Vagina (tissue), 2 donors: Measurements from ENCODE around the gene VENTX. TPM values are rescaled to one million over a fixed set of nuclear protein-coding genes. Genes with fewer than 3 reads are reported as not detected.

Source experiments
- DNase-seq, 2 donors: peaks; one replicate each; pipeline ENCODE4 v3.0.0-alpha.2; 2017; ENCODE audit errors: extremely low spot score in 2 of 2
- H3K27ac ChIP-seq: fragments of 200-600 bp; sonication (generic); one replicate; pipeline ENCODE4 v1.5.1; 2019
- H3K27me3 ChIP-seq: fragments of 200-600 bp; sonication (generic); one replicate; pipeline ENCODE4 v1.5.1; 2019
- H3K36me3 ChIP-seq, 2 donors: fragments of 200-600 bp; sonication (generic); one replicate each; pipeline ENCODE4 v1.5.1; 2017 to 2019
- H3K4me1 ChIP-seq: fragments of 200-600 bp; sonication (generic); one replicate; pipeline ENCODE4 v1.5.1; 2019
- H3K4me3 ChIP-seq, 2 donors: fragments of 200-600 bp; sonication (generic); 1 replicate in 1 of 2; 2 replicates in 1 of 2; pipeline ENCODE4 v1.5.1; 2016 to 2019
- H3K9me3 ChIP-seq: fragments of 200-600 bp; sonication (generic); one replicate; pipeline ENCODE4 v1.5.1; 2019
- POLR2A ChIP-seq, 2 donors: fragments of 450-650 bp; IDR thresholded peaks; one replicate each; pipeline ENCODE4 v1.6.1; 2017; ENCODE audit warnings: antibody characterized with exemption in 2 of 2, mild to moderate bottlenecking in 2 of 2, moderate library complexity in 2 of 2
- POLR2AphosphoS5 ChIP-seq, 2 donors: sonication (generic); formaldehyde crosslinking; IDR thresholded peaks; one replicate each; pipeline ENCODE4 v1.9.0; 2017; ENCODE audit warnings: antibody characterized with exemption in 2 of 2, mild to moderate bottlenecking in 2 of 2, low read depth in 1 of 2; ENCODE audit not compliant: insufficient read depth in 1 of 2
- intact Hi-C: fragments of 100-400 bp; cut with DNase I; formaldehyde crosslinking; loops from one replicate; pipeline ENCODE4 v1.15.1; 2023
- total RNA-seq: library from RNA; depleted of rRNA; stranded (reverse); fragments of >200 nt; gene quantifications from one replicate; pipeline ENCODE4 v1.2.3, GENCODE V29; 2016
- TF ChIP-seq, protein P1 (sequence below), 3 experiments: fragments of 450-650 bp in 2 of 3; fragments of 200-600 bp in 1 of 3; sonication (generic) in 1 of 3; IDR thresholded peaks; one replicate each; pipeline ENCODE4 v1.5.1; 2017 to 2019; ENCODE audit warnings: antibody characterized with exemption in 3 of 3, mild to moderate bottlenecking in 2 of 3, moderate library complexity in 2 of 3

Gene VENTX
- total RNA-seq, 1 donor from 2014 or later: 0.98 TPM

- intact Hi-C loops: no loop called here
- TF ChIP-seq, protein P1, sequence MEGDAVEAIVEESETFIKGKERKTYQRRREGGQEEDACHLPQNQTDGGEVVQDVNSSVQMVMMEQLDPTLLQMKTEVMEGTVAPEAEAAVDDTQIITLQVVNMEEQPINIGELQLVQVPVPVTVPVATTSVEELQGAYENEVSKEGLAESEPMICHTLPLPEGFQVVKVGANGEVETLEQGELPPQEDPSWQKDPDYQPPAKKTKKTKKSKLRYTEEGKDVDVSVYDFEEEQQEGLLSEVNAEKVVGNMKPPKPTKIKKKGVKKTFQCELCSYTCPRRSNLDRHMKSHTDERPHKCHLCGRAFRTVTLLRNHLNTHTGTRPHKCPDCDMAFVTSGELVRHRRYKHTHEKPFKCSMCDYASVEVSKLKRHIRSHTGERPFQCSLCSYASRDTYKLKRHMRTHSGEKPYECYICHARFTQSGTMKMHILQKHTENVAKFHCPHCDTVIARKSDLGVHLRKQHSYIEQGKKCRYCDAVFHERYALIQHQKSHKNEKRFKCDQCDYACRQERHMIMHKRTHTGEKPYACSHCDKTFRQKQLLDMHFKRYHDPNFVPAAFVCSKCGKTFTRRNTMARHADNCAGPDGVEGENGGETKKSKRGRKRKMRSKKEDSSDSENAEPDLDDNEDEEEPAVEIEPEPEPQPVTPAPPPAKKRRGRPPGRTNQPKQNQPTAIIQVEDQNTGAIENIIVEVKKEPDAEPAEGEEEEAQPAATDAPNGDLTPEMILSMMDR (IDR thresholded peaks at IDR 0.05): no peak
- TF ChIP-seq POLR2AphosphoS5 (IDR thresholded peaks at IDR 0.05; ENCODE audit: insufficient read depth in 1 of 2, low read depth in 1 of 2): no peak
- TF ChIP-seq POLR2A (IDR thresholded peaks at IDR 0.05): no peak
- peak overlapping the region; percentile 30 for H3K4me3 ChIP-seq
- H3K9me3 ChIP-seq: no peaks in the 10 kb centered on the region
- no peak overlapping the region for H3K27ac ChIP-seq
- no peaks in the 10 kb centered on the region for H3K27me3 ChIP-seq
- no peak for DNase-seq
- H3K36me3 ChIP-seq: peaks cover 0 to 22% of the 10 kb centered on the region in 2 donors
- H3K4me1 ChIP-seq: peaks cover 16% of the 10 kb centered on the region
Observed at GRCh38 chr10:133275684-133276092, 38.0 kb downstream of the VENTX start.

GRCh38 chr10:133276100-133276434 lies 38.4 kb downstream of the VENTX start:
- Histone ChIP-seq H3K27ac (no peak overlapping the region), H3K27me3 (no peaks in the 10 kb centered on the region), H3K36me3 (peaks cover 0 to 25% of the 10 kb centered on the region in 2 donors), H3K4me3 (peak overlapping the region; percentile 30), H3K9me3 (no peaks in the 10 kb centered on the region), H3K4me1 (peaks cover 16% of the 10 kb centered on the region)
- no peak for TF ChIP-seq POLR2AphosphoS5 (IDR thresholded peaks at IDR 0.05; ENCODE audit: insufficient read depth in 1 of 2, low read depth in 1 of 2)
- TF ChIP-seq, protein P1 (IDR thresholded peaks at IDR 0.05): no peak
- TF ChIP-seq POLR2A (IDR thresholded peaks at IDR 0.05): no peak
- intact Hi-C loops: no loop called here
- DNase-seq: no peak

DNA sequence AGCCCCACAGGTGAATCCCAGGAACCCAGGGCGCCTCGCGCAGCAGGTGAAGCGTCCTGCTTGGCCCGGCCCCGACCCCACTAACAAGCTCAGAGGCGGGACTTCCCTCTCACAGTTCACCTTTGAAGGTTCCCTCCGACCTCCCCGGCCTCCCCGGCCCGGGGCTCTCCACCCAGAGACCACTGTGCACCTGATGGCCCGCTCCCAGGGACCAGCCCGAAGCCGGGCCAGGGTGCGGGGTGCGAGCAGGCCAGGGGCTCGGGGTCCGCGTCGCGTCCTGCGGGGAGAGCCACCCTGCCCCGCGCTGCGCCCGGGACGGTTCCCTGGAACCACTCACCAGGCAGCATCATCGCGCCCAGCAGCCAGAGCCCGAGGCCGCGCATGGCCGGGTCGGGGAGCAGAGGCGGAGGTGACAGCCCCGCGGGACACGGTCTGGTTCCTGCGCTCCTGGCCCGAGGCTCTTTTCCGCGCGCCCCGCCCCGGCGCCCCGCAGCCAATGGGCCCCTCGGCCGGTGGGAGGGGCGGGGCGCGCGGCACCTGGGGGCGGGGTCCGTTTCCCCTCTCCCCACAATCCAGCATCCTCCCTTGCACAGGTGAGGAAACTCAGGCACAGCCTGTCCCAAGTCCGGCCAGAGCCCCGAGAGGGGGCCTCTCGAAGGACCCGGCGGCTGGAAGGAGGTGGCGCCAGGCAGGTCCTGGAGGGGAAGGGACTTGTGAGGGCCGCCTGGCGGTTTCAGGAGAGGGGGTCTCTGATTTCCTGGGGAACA lies 39.0 kb downstream of the VENTX start, which contains the start of gene ADAM8:
Gene ADAM8 (minus strand): TSS at position 434 of the 767 bp plus-strand sequence. CDS start 51 bp downstream, at position 383.
- Histone ChIP-seq H3K27ac (no peak within 1 kb of the TSS), H3K9me3 (no peaks in the 10 kb centered on the region), H3K36me3 (peaks cover 0 to 30% of the 10 kb centered on the region in 2 donors), H3K27me3 (no peaks in the 10 kb centered on the region), H3K4me3 (peak within 1 kb of the TSS; percentile 30), H3K4me1 (peaks cover 16% of the 10 kb centered on the region)
- TF ChIP-seq, protein P1 (IDR thresholded peaks at IDR 0.05): no peak
- TF ChIP-seq POLR2AphosphoS5 (IDR thresholded peaks at IDR 0.05; ENCODE audit: insufficient read depth in 1 of 2, low read depth in 1 of 2): no peak
- no peak for TF ChIP-seq POLR2A (IDR thresholded peaks at IDR 0.05)
- DNase-seq: no peak
- intact Hi-C loops: no loop called here

GRCh38 chr10:133277277-133277992 lies 39.8 kb downstream of the VENTX start:
- peaks cover 2 to 38% of the 10 kb centered on the region in 2 donors for H3K36me3 ChIP-seq
- no peak overlapping the region for H3K27ac ChIP-seq
- intact Hi-C loops: no loop called here
- H3K9me3 ChIP-seq: no peaks in the 10 kb centered on the region
- H3K4me1 ChIP-seq: peaks cover 16% of the 10 kb centered on the region
- DNase-seq: no peak
- TF ChIP-seq POLR2A (IDR thresholded peaks at IDR 0.05): no peak
- H3K4me3 ChIP-seq: no peak overlapping the region
- no peaks in the 10 kb centered on the region for H3K27me3 ChIP-seq

DNA sequence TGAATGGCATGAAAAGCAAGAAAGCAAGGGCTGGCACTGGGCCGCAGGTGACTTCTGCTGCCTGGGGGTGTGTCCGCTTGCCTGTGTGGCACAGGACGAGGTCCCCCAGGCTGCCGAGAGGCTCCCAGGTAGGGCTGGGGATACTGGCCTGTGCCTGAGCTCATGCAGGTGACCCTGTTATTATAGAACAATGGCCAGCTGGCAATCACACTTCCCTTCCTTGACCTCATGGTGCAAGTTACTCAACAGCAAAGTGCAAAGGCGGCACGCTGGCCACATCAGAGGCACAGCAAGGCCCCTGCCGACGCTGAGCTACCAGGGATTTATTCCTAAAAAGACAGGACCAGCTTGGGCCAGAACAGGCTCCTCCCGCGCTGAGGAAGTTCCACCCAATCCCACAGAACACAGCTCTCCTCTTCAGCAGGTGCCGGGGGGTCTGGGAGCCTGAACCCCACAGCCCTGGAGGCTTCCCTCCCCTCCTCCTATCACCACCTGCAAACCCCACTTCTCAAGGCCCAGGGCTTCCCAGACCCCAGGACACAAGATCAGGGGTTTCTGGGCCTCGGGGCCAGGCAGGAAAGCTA lies 40.4 kb downstream of the VENTX start:
- intact Hi-C loops: no loop called here
- DNase-seq: no peak
- Histone ChIP-seq H3K27ac (no peak overlapping the region), H3K4me1 (peaks cover 16% of the 10 kb centered on the region), H3K27me3 (no peaks in the 10 kb centered on the region), H3K36me3 (peaks cover 2 to 45% of the 10 kb centered on the region in 2 donors), H3K9me3 (no peaks in the 10 kb centered on the region), H3K4me3 (no peak overlapping the region)
- TF ChIP-seq POLR2A (IDR thresholded peaks at IDR 0.05) (no peak), POLR2AphosphoS5 (IDR thresholded peaks at IDR 0.05; ENCODE audit: insufficient read depth in 1 of 2, low read depth in 1 of 2) (no peak)
- TF ChIP-seq, protein P1 (IDR thresholded peaks at IDR 0.05): no peak
